HG03558 (cell line): Measurements from ENCODE around the gene ZNF783.
"Not testable (repeated sequence)": the region's sequence is repeated elsewhere in the genome, so short reads cannot be mapped to it uniquely, and the experiment has no call there.

Experiments used
- ATAC-seq: cut with Tn5 transposase; IDR thresholded peaks from one replicate; pipeline ENCODE4 v1.9.1; 2021; ENCODE audit warnings: moderate number of reproducible peaks; ENCODE audit not compliant: unreplicated experiment; ENCODE audit errors: extremely low read depth

ZNF783 gene

GRCh38 chr7:149295481-149295850 is 33.5 kb downstream of the ZNF783 start:
- no peak for ATAC-seq

DNA sequence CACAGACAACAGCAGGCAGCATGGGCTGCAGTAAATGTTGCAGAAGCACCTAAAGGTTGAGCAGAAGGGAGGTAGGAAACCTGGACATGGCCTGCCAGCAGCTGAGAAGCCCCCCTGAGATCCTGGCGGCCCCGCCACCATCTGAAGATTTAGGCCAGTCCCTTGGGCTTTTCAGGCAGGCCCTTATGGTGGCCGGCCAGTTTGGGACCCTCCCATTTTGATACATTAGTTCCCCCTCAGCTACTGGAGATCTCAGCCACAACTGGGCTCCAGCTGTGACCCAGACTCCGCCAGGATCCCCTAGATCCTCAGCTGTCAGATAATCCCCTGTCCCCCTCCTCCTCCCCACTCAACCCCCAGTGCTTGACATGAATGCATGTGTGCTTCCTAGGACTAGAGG is 34.4 kb downstream of the ZNF783 start:
- ATAC-seq = no peak

DNA sequence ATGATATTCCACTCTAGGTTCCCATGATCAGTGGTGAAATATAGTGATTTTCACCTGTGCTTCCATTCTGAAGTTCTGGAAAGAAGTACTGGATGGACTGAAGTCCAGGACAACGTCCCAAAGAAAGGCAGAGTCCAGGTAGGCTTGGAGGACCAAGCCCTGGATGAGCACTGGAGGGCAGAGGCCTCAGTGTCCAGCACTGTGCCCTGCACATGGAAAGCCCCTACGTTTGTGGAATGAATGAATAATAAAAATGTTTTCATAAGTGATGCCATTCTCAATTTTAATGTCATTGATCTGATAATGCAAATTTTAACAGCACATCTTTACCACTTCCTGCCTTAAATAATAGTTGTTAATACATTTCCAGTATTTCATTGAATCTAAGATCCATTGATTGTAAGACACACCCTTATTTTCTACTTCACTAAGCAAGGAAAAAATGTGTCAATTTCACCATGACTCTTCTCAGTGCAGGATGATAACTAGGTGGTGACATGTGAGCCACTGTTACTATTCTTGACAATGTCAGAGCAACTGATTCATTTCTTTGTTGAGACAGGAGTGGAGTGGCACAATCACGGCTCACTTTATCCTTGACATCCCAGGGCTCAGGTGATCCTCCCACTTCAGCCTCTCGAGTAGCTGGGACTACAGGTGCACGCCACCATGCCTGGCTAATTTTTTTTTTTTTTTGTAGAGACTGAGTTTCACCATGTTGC is 35.2 kb downstream of the ZNF783 start:
- ATAC-seq = no peak

GRCh38 chr7:149300620-149301285 is 38.8 kb downstream of the ZNF783 start:
- ATAC-seq = no peak

DNA sequence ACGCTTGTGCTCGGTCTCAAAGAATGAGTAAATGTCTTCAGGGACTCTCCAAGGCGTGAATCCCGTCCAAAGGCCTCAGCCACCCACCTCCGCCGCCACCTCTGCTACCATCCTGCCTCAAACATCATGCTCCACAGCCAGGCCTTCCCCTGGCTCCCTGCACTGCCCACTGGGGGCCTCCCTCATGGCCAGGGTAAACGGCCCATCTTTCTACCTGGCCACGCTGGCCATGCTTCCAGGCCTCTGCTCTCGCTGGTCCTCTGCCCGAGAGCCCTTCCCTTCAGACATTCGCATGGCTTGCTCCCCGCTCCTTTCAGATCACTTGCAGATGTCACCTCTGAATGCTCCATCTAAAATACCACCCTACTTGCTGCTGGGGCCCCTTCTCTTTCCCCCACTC is 40.2 kb downstream of the ZNF783 start:
- ATAC-seq = no peak

DNA sequence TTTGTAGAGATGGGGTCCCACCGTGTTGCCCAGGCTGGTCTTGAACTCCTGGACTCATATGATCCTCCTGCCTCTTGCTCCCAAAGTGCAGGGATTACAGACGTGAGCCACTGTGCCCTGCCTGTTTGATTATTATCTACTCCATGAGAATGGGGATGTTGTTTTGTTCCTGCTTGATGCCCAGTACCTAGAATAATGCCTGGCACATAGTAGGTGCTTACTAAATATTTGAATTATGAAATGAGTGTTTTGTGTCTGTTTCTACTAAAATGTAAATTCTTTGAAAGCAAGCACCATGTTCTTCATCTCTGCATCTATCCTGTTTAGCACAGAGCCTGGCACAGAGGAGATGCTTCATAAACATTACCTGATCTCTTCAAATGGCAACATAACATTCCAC is 40.9 kb downstream of the ZNF783 start:
- ATAC-seq = no peak

DNA sequence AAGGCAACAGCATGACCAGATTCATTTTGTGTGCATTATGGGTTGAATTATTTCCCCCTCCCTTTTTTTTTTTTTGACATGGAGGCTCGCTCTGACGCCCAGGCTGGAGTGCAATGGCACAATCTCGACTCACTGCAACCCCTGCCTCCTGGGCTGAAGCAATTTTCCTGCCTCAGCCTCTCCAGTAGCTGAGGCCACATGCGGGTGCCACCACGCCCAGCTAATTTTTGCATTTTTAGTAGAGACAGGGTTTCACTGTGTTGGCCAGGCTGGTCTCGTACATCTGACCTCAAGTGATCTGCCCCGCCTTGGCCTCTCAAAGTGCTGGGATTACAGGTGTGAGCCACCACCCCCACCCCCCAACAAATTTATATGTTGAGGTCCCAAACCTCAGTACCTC is 42.0 kb downstream of the ZNF783 start:
- no peak for ATAC-seq

GRCh38 chr7:149306854-149307253 is 44.9 kb downstream of the ZNF783 start:
- no peak for ATAC-seq

DNA sequence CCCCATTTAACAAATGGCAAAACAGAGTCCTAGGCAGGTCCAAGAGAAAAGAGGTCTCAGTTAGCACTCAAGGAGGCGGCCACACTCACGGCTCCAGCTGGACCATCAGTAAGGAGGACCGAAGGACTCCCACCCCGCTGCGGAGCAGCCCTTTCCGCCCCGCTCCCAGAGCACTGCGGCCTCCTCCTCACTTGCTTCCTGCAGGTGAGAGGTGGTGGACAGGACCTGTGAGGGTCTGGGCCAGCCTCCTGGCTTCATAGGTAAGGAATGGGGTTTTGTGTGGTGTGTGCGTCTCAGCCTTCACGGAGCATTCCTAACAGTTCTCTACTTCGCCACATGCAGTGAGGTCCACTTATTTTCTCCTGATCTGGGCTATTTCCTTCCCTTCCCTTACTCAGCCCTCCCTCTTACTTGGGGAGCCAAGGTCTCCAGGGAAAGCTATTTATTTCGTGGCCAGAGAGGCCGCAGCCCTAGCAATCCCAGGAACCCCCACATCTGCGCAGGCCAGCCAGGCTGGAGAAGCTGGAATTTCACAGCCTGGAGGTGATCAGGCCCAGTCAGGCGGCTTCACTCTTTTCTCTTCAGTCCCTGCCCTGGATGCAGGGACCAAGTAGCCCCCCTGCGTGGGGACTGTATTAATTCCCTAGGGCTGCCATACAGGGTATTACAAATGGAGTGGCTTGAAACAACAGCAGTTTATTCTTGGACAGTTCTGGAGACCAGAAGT is 45.9 kb downstream of the ZNF783 start:
- no peak for ATAC-seq

- ATAC-seq = no peak
Observed at GRCh38 chr7:149310113-149310836, 48.3 kb downstream of the ZNF783 start.

GRCh38 chr7:149310990-149311573 is 49.1 kb downstream of the ZNF783 start:
- no peak for ATAC-seq

- ATAC-seq = no peak
Observed at GRCh38 chr7:149313981-149314380, 52.0 kb downstream of the ZNF783 start.

DNA sequence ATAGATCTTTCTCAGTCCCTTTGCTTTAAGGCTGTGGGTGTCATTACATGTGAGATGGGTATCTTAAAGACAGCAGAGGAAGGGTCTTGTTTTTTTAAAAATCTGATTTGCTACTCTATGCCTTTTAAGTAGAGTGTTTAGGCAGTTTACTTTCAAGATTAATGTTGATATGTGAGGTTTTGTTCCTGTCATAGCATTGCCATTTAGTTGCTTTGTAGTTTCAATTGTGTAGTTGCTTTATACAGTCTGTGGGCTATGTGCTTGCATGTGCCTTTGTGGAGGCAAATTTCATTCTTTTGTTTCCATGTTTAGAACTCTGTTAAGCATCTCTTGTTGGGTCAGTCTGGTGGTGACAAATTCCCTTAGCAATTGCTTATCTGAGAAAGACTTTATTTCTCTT is 54.6 kb downstream of the ZNF783 start:
- ATAC-seq = no peak

DNA sequence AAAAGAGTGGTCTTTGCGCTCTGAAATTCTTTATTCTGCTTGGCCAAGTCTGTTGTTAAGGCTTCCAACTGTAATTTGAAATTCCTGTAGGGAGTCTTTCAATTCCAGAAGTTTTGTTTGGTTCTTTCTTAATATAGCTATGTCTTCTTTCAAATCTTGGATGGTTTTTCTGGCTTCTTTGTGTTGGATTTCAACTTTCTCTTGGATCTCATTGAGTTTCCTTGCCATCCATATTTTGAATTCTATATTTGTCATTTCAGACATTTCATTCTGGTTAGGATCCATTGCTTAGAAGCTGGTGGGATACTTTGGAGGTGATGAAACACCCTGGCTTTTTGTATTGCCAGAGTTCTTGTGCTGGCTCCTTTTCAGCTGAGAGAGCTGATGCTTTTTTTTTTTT is 55.5 kb downstream of the ZNF783 start:
- ATAC-seq = no peak

DNA sequence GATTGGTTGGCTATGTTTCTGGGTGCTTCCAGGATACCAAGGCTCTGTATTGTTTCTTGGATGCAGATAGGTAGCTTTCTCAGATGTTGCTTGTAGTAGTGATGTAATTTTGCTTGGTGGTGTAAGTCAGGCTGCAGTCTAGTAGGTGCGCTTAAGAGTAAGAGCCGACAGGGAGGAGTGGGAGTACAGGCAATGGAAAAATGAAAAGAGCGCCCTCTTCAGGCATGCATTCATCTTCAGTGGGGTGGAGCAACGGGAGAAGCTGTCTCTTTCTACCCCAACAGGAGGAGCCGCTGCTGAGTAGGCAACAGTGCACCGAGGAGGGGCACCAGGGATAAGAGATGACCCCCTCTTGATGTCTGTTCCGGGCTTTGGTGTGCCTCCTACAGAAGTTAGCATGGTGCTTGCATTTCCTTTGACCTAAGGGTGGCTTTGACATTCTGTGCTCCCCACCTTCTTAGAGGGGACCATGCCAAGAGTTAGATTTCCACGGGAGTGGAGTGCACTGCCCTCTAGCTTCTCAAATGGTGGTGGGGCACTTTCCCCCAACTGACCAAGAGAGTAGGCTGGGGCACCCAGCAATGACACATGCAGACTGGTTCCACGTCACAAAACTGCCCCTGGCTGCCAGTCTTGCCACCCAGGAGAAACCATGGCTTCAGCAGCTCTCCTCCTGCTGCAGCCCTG is 56.1 kb downstream of the ZNF783 start:
- no peak for ATAC-seq

DNA sequence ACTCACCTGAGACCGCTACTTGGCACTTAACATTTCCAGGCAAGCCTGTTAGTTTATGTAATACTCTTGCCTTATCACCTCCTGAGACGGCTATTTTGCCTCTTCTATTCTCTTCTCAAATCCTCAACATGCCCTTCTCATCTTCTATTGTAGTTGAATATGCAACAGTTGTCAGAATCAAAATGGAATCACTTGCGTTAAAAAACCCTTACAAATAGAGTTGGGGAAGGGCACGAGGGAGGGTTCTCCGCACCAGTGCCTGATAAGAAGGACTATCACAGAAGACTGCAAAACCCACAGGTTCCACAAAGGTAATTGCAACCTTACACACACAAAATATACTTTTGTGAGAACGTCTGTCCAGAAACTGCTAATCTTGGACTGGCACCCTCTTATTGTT is 57.4 kb downstream of the ZNF783 start:
- ATAC-seq = no peak

DNA sequence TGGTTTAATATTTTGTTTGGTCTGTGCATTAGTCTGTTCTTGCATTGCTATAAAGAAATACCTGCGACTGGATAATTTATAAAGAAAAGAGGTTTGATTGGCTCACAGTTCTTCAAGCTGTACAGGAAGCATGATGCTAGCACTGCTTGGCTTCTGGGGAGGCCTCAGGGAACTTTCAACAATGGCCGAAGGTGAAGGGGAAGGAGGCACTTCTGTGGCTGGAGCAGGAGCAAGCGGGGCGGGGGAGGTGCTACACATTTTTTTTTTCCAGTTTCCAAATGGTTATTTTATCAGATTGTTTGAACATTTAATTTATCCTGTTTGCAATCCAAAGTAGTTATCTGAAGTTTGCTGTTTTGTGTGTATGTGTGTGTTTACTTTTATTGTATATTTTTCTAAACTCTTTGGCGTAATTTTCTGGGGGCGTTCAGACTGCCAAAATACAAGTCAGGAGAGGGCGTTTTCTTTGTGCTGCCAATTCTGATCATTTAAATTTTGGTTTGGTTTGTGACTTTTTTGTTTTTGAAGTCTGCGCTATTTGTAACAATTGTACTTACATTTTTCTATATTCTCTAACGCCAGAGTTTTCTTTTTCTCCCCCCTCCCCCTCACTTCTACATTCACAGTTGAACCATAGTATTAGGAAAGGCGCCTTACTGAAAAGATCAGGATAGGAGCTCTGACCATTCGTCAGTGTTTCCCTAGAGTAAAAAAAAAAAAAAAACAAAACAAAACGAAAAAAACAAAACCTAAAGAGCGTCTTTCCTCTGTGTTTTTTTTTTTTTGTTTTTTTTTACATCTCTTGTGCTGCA is 58.5 kb downstream of the ZNF783 start:
- ATAC-seq = no peak

- ATAC-seq = not testable (repeated sequence)
Observed at GRCh38 chr7:149321125-149321905, 59.3 kb downstream of the ZNF783 start.
